Activated B cell treated with CpG ODN at 0.5 μM for 24 hours (primary cell): Measurements from ENCODE around the gene DOK7. TPM values are rescaled to one million over a fixed set of nuclear protein-coding genes. Genes with fewer than 3 reads are reported as not detected.

ENCODE experiments used
- ATAC-seq: fragments of 200-7000 bp; cut with Tn5 transposase; one replicate; pipeline ENCODE4 v1.10.0; 2021; ENCODE audit warnings: low read depth, mild to moderate bottlenecking, moderate library complexity
- CTCF ChIA-PET: fragments of 350-600 bp; sonication (Branson Sonifier 250); formaldehyde crosslinking; loops from one replicate; lab custom pipeline; 2021; ENCODE audit warnings: antibody characterized with exemption; lab: Charles Lee
- POLR2A ChIA-PET: fragments of 350-600 bp; sonication (Branson Sonifier 250); formaldehyde crosslinking; loops from one replicate; lab custom pipeline; 2021; ENCODE audit warnings: antibody characterized with exemption; lab: Charles Lee
- DNase-seq: peaks from one replicate; pipeline ENCODE4 v3.0.0; 2022
- H3K27ac Mint-ChIP-seq: one replicate; pipeline ENCODE4 v1.8.0; 2020; ENCODE audit warnings: mixed read lengths
- H3K27me3 Mint-ChIP-seq: one replicate; pipeline ENCODE4 v1.8.0; 2021; ENCODE audit warnings: mixed read lengths
- H3K36me3 Mint-ChIP-seq: one replicate; pipeline ENCODE4 v1.8.0; 2021; ENCODE audit warnings: low read depth, mixed read lengths
- H3K4me1 Mint-ChIP-seq: one replicate; pipeline ENCODE4 v1.8.0; 2021; ENCODE audit warnings: mixed read lengths
- H3K4me3 Mint-ChIP-seq: one replicate; pipeline ENCODE4 v1.8.0; 2020; ENCODE audit warnings: mild to moderate bottlenecking, mixed read lengths
- H3K9me3 Mint-ChIP-seq: one replicate; pipeline ENCODE4 v1.8.0; 2020; ENCODE audit warnings: mixed read lengths
- CTCF ChIP-seq: fragments of 200-600 bp; IDR thresholded peaks from one replicate; pipeline ENCODE4 v1.8.0; 2022; ENCODE audit warnings: antibody characterized with exemption, mild to moderate bottlenecking
- intact Hi-C: fragments of 100-400 bp; cut with micrococcal nuclease; formaldehyde crosslinking; loops from one replicate; pipeline ENCODE4 v1.15.1; 2024
- total RNA-seq: library from RNA; stranded (reverse); gene quantifications from 2 replicates; pipeline ENCODE4 v1.2.3, GENCODE V29; 2022

Gene DOK7
- total RNA-seq, 1 donor from 2014 or later: 2.7 TPM

- CTCF ChIA-PET: no interaction called here
- DNase-seq (no peak), ATAC-seq (no peak)
- Mint-ChIP-seq H3K4me3 (no peak overlapping the region), H3K4me1 (no peaks in the 10 kb centered on the region), H3K27me3 (no peaks in the 10 kb centered on the region), H3K36me3 (no peaks in the 10 kb centered on the region), H3K9me3 (no peaks in the 10 kb centered on the region), H3K27ac (no peak overlapping the region)
- intact Hi-C loops: loop anchor here (10.0 kb wide), 1 partner anchor 215 kb away; no protein-coding TSS in a partner anchor
- POLR2A ChIA-PET: interaction anchor here (1.2 kb wide), 1 partner anchor 80 kb away, joined by 3 read pairs; no protein-coding TSS in a partner anchor
- TF ChIP-seq CTCF: no peak
Measured at GRCh38 chr4:3440011-3440410, 23.1 kb upstream of the DOK7 start.

- no peak for ATAC-seq
- Mint-ChIP-seq H3K27me3 (no peaks in the 10 kb centered on the region), H3K4me3 (no peak overlapping the region), H3K9me3 (no peaks in the 10 kb centered on the region), H3K36me3 (no peaks in the 10 kb centered on the region), H3K4me1 (no peaks in the 10 kb centered on the region), H3K27ac (no peak overlapping the region)
- ChIA-PET POLR2A (interaction anchor here (0.5 to 1.2 kb wide), 2 partner anchors 81 to 630 kb away, joined by 3 to 5 read pairs; no protein-coding TSS in a partner anchor), CTCF (interaction anchor here (0.8 to 2.5 kb wide), 4 partner anchors 22 to 97 kb away, joined by 3 to 22 read pairs (median 4); no protein-coding TSS in a partner anchor)
- intact Hi-C loops: loop anchor here (10.0 kb wide), 1 partner anchor 216 kb away; no protein-coding TSS in a partner anchor
- no peak for DNase-seq
- no peak for TF ChIP-seq CTCF
Measured at GRCh38 chr4:3440979-3441500, 22.1 kb upstream of the DOK7 start.

- CTCF ChIA-PET: interaction anchor here (0.8 to 2.5 kb wide), 4 partner anchors 23 to 98 kb away, joined by 3 to 22 read pairs (median 4); no protein-coding TSS in a partner anchor
- no peak for TF ChIP-seq CTCF
- H3K27me3 Mint-ChIP-seq: no peaks in the 10 kb centered on the region
- H3K9me3 Mint-ChIP-seq: no peaks in the 10 kb centered on the region
- intact Hi-C loops: loop anchor here (2.0 to 10.0 kb wide), 2 partner anchors 39 to 217 kb away; no protein-coding TSS in a partner anchor
- no peak within 1 kb of the TSS for H3K27ac Mint-ChIP-seq
- POLR2A ChIA-PET: interaction anchor here (1.2 kb wide), 1 partner anchor 81 kb away, joined by 3 read pairs; no protein-coding TSS in a partner anchor
- ATAC-seq (no peak), DNase-seq (no peak)
- no peak within 1 kb of the TSS for H3K4me3 Mint-ChIP-seq
- no peaks in the 10 kb centered on the region for H3K36me3 Mint-ChIP-seq
- no peaks in the 10 kb centered on the region for H3K4me1 Mint-ChIP-seq
Measured at GRCh38 chr4:3441501-3442459, 21.3 kb upstream of the DOK7 start, which contains the start of gene HGFAC. Gene HGFAC (plus strand): TSS chr4:3441968. CDS start chr4:3442002, 34 bp downstream.

- CTCF ChIA-PET: interaction anchor here (1.0 to 2.5 kb wide), 5 partner anchors 38 to 98 kb away, joined by 3 to 22 read pairs (median 5); no protein-coding TSS in a partner anchor
- Mint-ChIP-seq H3K36me3 (no peaks in the 10 kb centered on the region), H3K27ac (no peak overlapping the region), H3K27me3 (no peaks in the 10 kb centered on the region), H3K4me3 (no peak overlapping the region), H3K9me3 (no peaks in the 10 kb centered on the region), H3K4me1 (no peaks in the 10 kb centered on the region)
- ATAC-seq (no peak), DNase-seq (no peak)
- intact Hi-C loops: loop anchor here (2.0 to 10.0 kb wide), 2 partner anchors 38 to 218 kb away; no protein-coding TSS in a partner anchor
- TF ChIP-seq CTCF: no peak
- POLR2A ChIA-PET: no interaction called here
Measured at GRCh38 chr4:3442460-3442958, 20.6 kb upstream of the DOK7 start.
